HepG2 (cell line): ENCODE data around the gene CNP. TPM values are rescaled to one million over a fixed set of nuclear protein-coding genes. Genes with fewer than 3 reads are reported as not detected.
A peak's percentile ranks its signal among the peaks of the same experiment; 100 is the strongest.

ENCODE experiments used
- ATAC-seq: fragments of 200-7000 bp; cut with Tn5 transposase; 3 replicates; pipeline ENCODE4 v1.9.1; 2020; ENCODE audit warnings: mild to moderate bottlenecking, moderate library complexity
- BruUV-seq: library from RNA; stranded (reverse); fragments of 400-500 nt; replicated peaks from 2 replicates; lab custom pipeline; 2021; lab: Mats Ljungman, UMichigan
- CTCF ChIA-PET: fragments of 300-600 bp; formaldehyde crosslinking; extraction: SDS; loops from one replicate; lab custom pipeline; 2021; ENCODE audit warnings: low total read pairs, inconsistent platforms, low intra/inter-chr PET ratio; lab: Yijun Ruan, JAX
- POLR2A ChIA-PET: fragments of 350-600 bp; sonication (Branson Sonifier 250); formaldehyde crosslinking; loops from one replicate; lab custom pipeline; 2020; ENCODE audit warnings: antibody characterized with exemption, inconsistent platforms; lab: Yijun Ruan, JAX
- DNase-seq: peaks from one replicate; pipeline ENCODE4 v3.0.0-alpha.2; 2015; ENCODE audit warnings: low spot score
- FAIRE-seq: peaks from 3 replicates; lab custom pipeline; 2011; peaks lifted over from hg19 to GRCh38; lab: Jason Lieb, UNC
- H2AFZ ChIP-seq: one replicate; pipeline ENCODE4 v1.6.1; 2011; ENCODE audit warnings: low read length, inconsistent platforms
- H3K27ac ChIP-seq: fragments of 300-600 bp; 3 replicates; pipeline ENCODE4 v1.8.0; 2011; ENCODE audit warnings: mixed run types, mild to moderate bottlenecking, mixed read lengths, low read length, inconsistent platforms; ENCODE audit not compliant: insufficient read depth; ENCODE audit errors: extremely low read length
- H3K27me3 ChIP-seq, 2 experiments: fragments of 200-600 bp in 1 of 2; 2 replicates in 1 of 2; 3 replicates in 1 of 2; pipeline versions ENCODE4 v1.6.0 to v1.8.0; 2011; ENCODE audit warnings: low read length in 2 of 2, mild to moderate bottlenecking in 2 of 2, moderate library complexity in 2 of 2, inconsistent platforms in 1 of 2; ENCODE audit not compliant: insufficient read depth in 2 of 2, control insufficient read depth in 1 of 2
- H3K36me3 ChIP-seq, 2 experiments: fragments of 200-600 bp in 1 of 2; replicated peaks in 1 of 2; 2 replicates in 1 of 2; 3 replicates in 1 of 2; pipeline versions ENCODE4 v1.5.1 to v1.8.0; 2011; ENCODE audit warnings: low read length in 2 of 2, inconsistent platforms in 1 of 2; ENCODE audit not compliant: insufficient read depth in 2 of 2, control insufficient read depth in 1 of 2
- H3K4me1 ChIP-seq: 2 replicates; pipeline ENCODE4 v1.5.1; 2012; ENCODE audit warnings: low read length, inconsistent platforms; ENCODE audit not compliant: insufficient read depth
- H3K4me2 ChIP-seq: 2 replicates; pipeline ENCODE4 v1.6.0; 2011; ENCODE audit warnings: low read depth, low read length, inconsistent platforms
- H3K4me3 ChIP-seq, 3 experiments: fragments of 200-600 bp in 1 of 3; sonication (generic), shearing (Covaris generic) in 1 of 3; replicated peaks in 1 of 3; 2 replicates each; pipeline ENCODE4 v1.5.1; 2011 to 2016; ENCODE audit warnings: low read length in 3 of 3, inconsistent platforms in 2 of 3, low read depth in 2 of 3, mild to moderate bottlenecking in 2 of 3, control low read depth in 1 of 3, mixed read lengths in 1 of 3; ENCODE audit not compliant: insufficient read depth in 1 of 3
- H3K79me2 ChIP-seq: one replicate; pipeline ENCODE4 v1.6.1; 2011; ENCODE audit warnings: low read length, inconsistent platforms; ENCODE audit not compliant: insufficient read depth
- H3K9ac ChIP-seq: 2 replicates; pipeline ENCODE4 v1.6.0; 2011; ENCODE audit warnings: mild to moderate bottlenecking, low read depth, low read length, inconsistent platforms; ENCODE audit not compliant: insufficient read depth
- H3K9me3 ChIP-seq: 2 replicates; pipeline ENCODE4 v1.5.1; 2012; ENCODE audit warnings: mild to moderate bottlenecking, low read length
- H4K20me1 ChIP-seq: 2 replicates; pipeline ENCODE4 v1.6.0; 2011; ENCODE audit warnings: inconsistent platforms, mild to moderate bottlenecking, low read length, moderate library complexity; ENCODE audit not compliant: insufficient read depth
- HOXA9 ChIP-seq: sonication (generic); formaldehyde crosslinking; IDR thresholded peaks from 2 replicates; pipeline ENCODE4 v1.8.1; 2022; ENCODE audit warnings: missing genetic modification reagents, mild to moderate bottlenecking, moderate library complexity, borderline replicate concordance
- HOXD1 ChIP-seq: sonication (generic); formaldehyde crosslinking; IDR thresholded peaks from 2 replicates; pipeline ENCODE4 v1.5.0; 2020; ENCODE audit warnings: missing genetic modification reagents
- MED8 ChIP-seq: sonication (generic); formaldehyde crosslinking; IDR thresholded peaks from 2 replicates; pipeline ENCODE4 v1.8.1; 2023; ENCODE audit warnings: mild to moderate bottlenecking, missing genetic modification reagents; ENCODE audit not compliant: insufficient replicate concordance
- MNT ChIP-seq: fragments of 450-650 bp; IDR thresholded peaks from 2 replicates; pipeline ENCODE4 v1.6.1; 2016
- NONO ChIP-seq, 2 experiments: fragments of 450-650 bp in 1 of 2; sonication (generic) in 1 of 2; formaldehyde crosslinking in 1 of 2; IDR thresholded peaks in 1 of 2; conservative IDR thresholded peaks in 1 of 2; 2 replicates each; pipeline versions ENCODE4 v1.6.1 to v1.8.0; 2017 to 2022; ENCODE audit warnings: mild to moderate bottlenecking in 1 of 2, missing genetic modification reagents in 1 of 2, moderate library complexity in 1 of 2
- NPAS2 ChIP-seq: sonication (generic); formaldehyde crosslinking; IDR thresholded peaks from 2 replicates; pipeline ENCODE4 v1.8.0; 2022; ENCODE audit warnings: mild to moderate bottlenecking, missing genetic modification reagents, borderline replicate concordance
- SMAD3 ChIP-seq: sonication (generic); formaldehyde crosslinking; IDR thresholded peaks from 2 replicates; pipeline ENCODE4 v1.4.0; 2020; ENCODE audit warnings: missing genetic modification reagents
- SRY ChIP-seq: sonication (generic); formaldehyde crosslinking; IDR thresholded peaks from 2 replicates; pipeline ENCODE4 v1.8.0; 2022; ENCODE audit warnings: mild to moderate bottlenecking, missing genetic modification reagents
- ZBED4 ChIP-seq: sonication (generic); formaldehyde crosslinking; IDR thresholded peaks from 2 replicates; pipeline ENCODE4 v1.4.0; 2020; ENCODE audit warnings: missing genetic modification reagents, borderline replicate concordance
- ZNF280B ChIP-seq: sonication (generic); formaldehyde crosslinking; IDR thresholded peaks from 2 replicates; pipeline ENCODE4 v1.5.0; 2020; ENCODE audit warnings: missing genetic modification reagents, mild to moderate bottlenecking, borderline replicate concordance
- WGBS: methylation state at CpG from one replicate; pipeline ENCODE4 v1.1.6; 2017; ENCODE audit warnings: low lambda C conversion rate; 5-methylcytosine and 5-hydroxymethylcytosine counted together
- in situ Hi-C: cut with HindIII; loops from 2 replicates; pipeline ENCODE4 v1.10.0; 2017; ENCODE audit warnings: low pct_unique_long_range_greater_than_20kb; ENCODE audit not compliant: extremely low pct_ligation_motif_present
- intact Hi-C: fragments of 100-400 bp; cut with micrococcal nuclease; formaldehyde crosslinking; loops from one replicate; pipeline ENCODE4 v1.10.0; 2022; ENCODE audit not compliant: unreplicated experiment
- polyA plus RNA-seq, 8 experiments: library from polyadenylated mRNA; depleted of rRNA in 3 of 8; stranded (reverse) in 7 of 8; unstranded in 1 of 8; fragments of >200 nt; fragmentation: Illumina TruSeq in 4 of 8; extraction: Trizol in 4 of 8; gene quantifications; 2 replicates each; pipeline versions ENCODE4 v1.2.1 to v1.2.3, GENCODE V29; 2011 to 2016; ENCODE audit warnings: low read depth in 4 of 8, missing spikeins in 1 of 8, mixed read lengths in 1 of 8; ENCODE audit not compliant: insufficient read depth in 1 of 8
- total RNA-seq, 5 experiments: library from RNA; depleted of rRNA; stranded (reverse); fragments of >200 nt; fragmentation: Illumina TruSeq; extraction: Trizol; gene quantifications; 2 replicates each; pipeline ENCODE4 v1.2.3, GENCODE V29; 2016; ENCODE audit warnings: low read depth in 1 of 5
- TF ChIP-seq, protein P1 (sequence below): sonication (generic); formaldehyde crosslinking; IDR thresholded peaks from 2 replicates; pipeline ENCODE4 v1.8.0; 2022; ENCODE audit warnings: mild to moderate bottlenecking, missing genetic modification reagents; ENCODE audit not compliant: insufficient replicate concordance

Gene CNP
- total and polyA plus RNA-seq, 2 of the 13 experiments (the other 11 are each of a cell fraction or from before 2014, with no cell fraction given): 97.2 to 161 TPM

GRCh38 chr17:42019509-42020404, 53.2 kb downstream of the CNP start, which contains the start of gene NKIRAS2:
Gene NKIRAS2, plus strand, starts transcription at chr17:42020090. Its CDS starts 1,488 bp downstream, at chr17:42021578.
- no peaks in the 10 kb centered on the region for H4K20me1 ChIP-seq
- peak; percentile 75 for ATAC-seq
- ChIA-PET CTCF (interaction anchor here (1.2 kb wide), 1 partner anchor 30 kb away, joined by 4 read pairs; no protein-coding TSS in a partner anchor), POLR2A (interaction anchor here (0.6 to 7.5 kb wide), 15 partner anchors 9 to 369 kb away, joined by 3 to 183 read pairs (median 6); partner anchors contain the start of genes ACLY, CNP, EIF1 and KAT2A)
- no TSS peak for BruUV-seq
- peaks cover 0 to 3% of the 10 kb centered on the region in 2 experiments; a peak in 1 of 5 replicates for H3K27me3 ChIP-seq
- no peak for FAIRE-seq
- H3K79me2 ChIP-seq: peaks cover 51% of the 10 kb centered on the region
- in situ Hi-C loops (loop anchor here (5.0 kb wide), 1 partner anchor 52 kb away; the partner anchor contains the start of gene CNP), intact Hi-C loops (no loop called here)
- H3K9me3 ChIP-seq: no peaks in the 10 kb centered on the region
- peak; percentile 89 for DNase-seq
- peaks cover 9 to 27% of the 10 kb centered on the region in 2 experiments for H3K36me3 ChIP-seq
- H3K4me1 ChIP-seq: peaks cover 62% of the 10 kb centered on the region
- peak within 1 kb of the TSS; percentile 73 for H2AFZ ChIP-seq
- peak within 1 kb of the TSS; percentile 89 to 91 (median 89) for H3K4me3 ChIP-seq
- H3K4me2 ChIP-seq: peak within 1 kb of the TSS; percentile 79
- peak within 1 kb of the TSS; percentile 93 for H3K9ac ChIP-seq
- WGBS: 10% methylated on average over 37 of the region's 49 CpGs
- H3K27ac ChIP-seq: peak within 1 kb of the TSS; percentile 64
- TF ChIP-seq ZNF280B (CRISPR knock-in tag): peak; percentile 85
- no peak for TF ChIP-seq MED8 (CRISPR knock-in tag)
- TF ChIP-seq SMAD3 (CRISPR knock-in tag): peak; percentile 37; the same call in 1 of the 2 replicates
- no peak for TF ChIP-seq NPAS2 (CRISPR knock-in tag)
- peak; percentile 71; the same call in 1 of the 2 replicates for TF ChIP-seq ZBED4
- TF ChIP-seq HOXD1 (CRISPR knock-in tag): peak; percentile 87; the same call in 1 of the 2 replicates
- TF ChIP-seq, protein P1, sequence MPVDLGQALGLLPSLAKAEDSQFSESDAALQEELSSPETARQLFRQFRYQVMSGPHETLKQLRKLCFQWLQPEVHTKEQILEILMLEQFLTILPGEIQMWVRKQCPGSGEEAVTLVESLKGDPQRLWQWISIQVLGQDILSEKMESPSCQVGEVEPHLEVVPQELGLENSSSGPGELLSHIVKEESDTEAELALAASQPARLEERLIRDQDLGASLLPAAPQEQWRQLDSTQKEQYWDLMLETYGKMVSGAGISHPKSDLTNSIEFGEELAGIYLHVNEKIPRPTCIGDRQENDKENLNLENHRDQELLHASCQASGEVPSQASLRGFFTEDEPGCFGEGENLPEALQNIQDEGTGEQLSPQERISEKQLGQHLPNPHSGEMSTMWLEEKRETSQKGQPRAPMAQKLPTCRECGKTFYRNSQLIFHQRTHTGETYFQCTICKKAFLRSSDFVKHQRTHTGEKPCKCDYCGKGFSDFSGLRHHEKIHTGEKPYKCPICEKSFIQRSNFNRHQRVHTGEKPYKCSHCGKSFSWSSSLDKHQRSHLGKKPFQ (CRISPR knock-in tag): peak; percentile 37
- no peak for TF ChIP-seq NONO (IDR thresholded peaks at IDR 0.05)
- peak; percentile 95 for TF ChIP-seq NONO (CRISPR knock-in tag; conservative IDR thresholded peaks at IDR 0.05)
- 0 out of 2 replicates have a peak, but pooled peaks have one; percentile 36 for TF ChIP-seq SRY (CRISPR knock-in tag)
- peak; percentile 18; the same call in 1 of the 2 replicates for TF ChIP-seq HOXA9 (CRISPR knock-in tag)
- TF ChIP-seq MNT: no peak
